ENCODE measurements around the gene BROX.

DNA sequence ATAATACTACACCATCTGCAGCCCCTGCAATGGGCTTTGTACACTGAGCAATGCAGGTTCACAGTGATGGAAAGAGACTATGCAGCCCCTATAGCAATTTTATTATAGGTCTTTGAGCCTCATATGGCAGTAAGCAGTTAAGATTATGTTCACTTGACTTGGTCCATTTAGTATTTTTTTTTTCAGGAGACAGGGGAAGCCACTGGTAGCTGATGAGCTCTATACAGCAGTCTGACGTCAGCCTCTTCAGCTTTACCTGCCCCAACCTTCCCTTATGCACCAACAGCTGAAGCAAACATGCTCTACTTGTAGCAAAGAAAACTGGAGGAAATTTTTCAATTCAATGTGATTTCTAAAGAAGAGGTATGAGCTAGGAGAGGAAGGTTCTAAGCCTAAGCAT, 32.3 kb upstream of the BROX start:
- TF ChIP-seq, protein P1, sequence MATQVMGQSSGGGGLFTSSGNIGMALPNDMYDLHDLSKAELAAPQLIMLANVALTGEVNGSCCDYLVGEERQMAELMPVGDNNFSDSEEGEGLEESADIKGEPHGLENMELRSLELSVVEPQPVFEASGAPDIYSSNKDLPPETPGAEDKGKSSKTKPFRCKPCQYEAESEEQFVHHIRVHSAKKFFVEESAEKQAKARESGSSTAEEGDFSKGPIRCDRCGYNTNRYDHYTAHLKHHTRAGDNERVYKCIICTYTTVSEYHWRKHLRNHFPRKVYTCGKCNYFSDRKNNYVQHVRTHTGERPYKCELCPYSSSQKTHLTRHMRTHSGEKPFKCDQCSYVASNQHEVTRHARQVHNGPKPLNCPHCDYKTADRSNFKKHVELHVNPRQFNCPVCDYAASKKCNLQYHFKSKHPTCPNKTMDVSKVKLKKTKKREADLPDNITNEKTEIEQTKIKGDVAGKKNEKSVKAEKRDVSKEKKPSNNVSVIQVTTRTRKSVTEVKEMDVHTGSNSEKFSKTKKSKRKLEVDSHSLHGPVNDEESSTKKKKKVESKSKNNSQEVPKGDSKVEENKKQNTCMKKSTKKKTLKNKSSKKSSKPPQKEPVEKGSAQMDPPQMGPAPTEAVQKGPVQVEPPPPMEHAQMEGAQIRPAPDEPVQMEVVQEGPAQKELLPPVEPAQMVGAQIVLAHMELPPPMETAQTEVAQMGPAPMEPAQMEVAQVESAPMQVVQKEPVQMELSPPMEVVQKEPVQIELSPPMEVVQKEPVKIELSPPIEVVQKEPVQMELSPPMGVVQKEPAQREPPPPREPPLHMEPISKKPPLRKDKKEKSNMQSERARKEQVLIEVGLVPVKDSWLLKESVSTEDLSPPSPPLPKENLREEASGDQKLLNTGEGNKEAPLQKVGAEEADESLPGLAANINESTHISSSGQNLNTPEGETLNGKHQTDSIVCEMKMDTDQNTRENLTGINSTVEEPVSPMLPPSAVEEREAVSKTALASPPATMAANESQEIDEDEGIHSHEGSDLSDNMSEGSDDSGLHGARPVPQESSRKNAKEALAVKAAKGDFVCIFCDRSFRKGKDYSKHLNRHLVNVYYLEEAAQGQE (IDR thresholded peaks at IDR 0.05; ENCODE audit: low read depth), result no peak
- TF ChIP-seq, protein P2, sequence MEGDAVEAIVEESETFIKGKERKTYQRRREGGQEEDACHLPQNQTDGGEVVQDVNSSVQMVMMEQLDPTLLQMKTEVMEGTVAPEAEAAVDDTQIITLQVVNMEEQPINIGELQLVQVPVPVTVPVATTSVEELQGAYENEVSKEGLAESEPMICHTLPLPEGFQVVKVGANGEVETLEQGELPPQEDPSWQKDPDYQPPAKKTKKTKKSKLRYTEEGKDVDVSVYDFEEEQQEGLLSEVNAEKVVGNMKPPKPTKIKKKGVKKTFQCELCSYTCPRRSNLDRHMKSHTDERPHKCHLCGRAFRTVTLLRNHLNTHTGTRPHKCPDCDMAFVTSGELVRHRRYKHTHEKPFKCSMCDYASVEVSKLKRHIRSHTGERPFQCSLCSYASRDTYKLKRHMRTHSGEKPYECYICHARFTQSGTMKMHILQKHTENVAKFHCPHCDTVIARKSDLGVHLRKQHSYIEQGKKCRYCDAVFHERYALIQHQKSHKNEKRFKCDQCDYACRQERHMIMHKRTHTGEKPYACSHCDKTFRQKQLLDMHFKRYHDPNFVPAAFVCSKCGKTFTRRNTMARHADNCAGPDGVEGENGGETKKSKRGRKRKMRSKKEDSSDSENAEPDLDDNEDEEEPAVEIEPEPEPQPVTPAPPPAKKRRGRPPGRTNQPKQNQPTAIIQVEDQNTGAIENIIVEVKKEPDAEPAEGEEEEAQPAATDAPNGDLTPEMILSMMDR (IDR thresholded peaks at IDR 0.05 in 2 of 3, conservative IDR thresholded peaks at IDR 0.05 in 1 of 3; ENCODE audit: borderline replicate concordance in 1 of 3, insufficient read depth in 1 of 3, low read depth in 2 of 3, low read length in 2 of 3), result no peak
- TF ChIP-seq EZH2 (IDR thresholded peaks at IDR 0.05) (no peak), POLR2A (IDR thresholded peaks at IDR 0.05; ENCODE audit: borderline replicate concordance, extremely low read depth, insufficient read depth, insufficient read length) (no peak), ELF1 (IDR thresholded peaks at IDR 0.05; ENCODE audit: borderline replicate concordance, low read depth) (no peak), POLR2AphosphoS5 (IDR thresholded peaks at IDR 0.05; ENCODE audit: low read depth, low read length) (no peak), RAD21 (IDR thresholded peaks at IDR 0.05; ENCODE audit: low read depth) (no peak), ZFX (IDR thresholded peaks at IDR 0.05) (no peak)
- TF ChIP-seq, protein P3, sequence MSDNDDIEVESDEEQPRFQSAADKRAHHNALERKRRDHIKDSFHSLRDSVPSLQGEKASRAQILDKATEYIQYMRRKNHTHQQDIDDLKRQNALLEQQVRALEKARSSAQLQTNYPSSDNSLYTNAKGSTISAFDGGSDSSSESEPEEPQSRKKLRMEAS (IDR thresholded peaks at IDR 0.05), result no peak

All from HCT116 (cell line).